Neural cell (in vitro differentiated cells): ENCODE results near the gene CEP85L.

Experiments
- CTCF ChIP-seq: fragments of 450-650 bp; IDR thresholded peaks from 2 replicates; pipeline ENCODE4 v1.5.1; 2014; ENCODE audit warnings: antibody characterized with exemption, mild to moderate bottlenecking, moderate library complexity; ENCODE audit not compliant: poor library complexity, severe bottlenecking
- EP300 ChIP-seq: fragments of 450-650 bp; conservative IDR thresholded peaks from 2 replicates; pipeline ENCODE4 v1.6.1; 2014; ENCODE audit warnings: antibody characterized with exemption, mild to moderate bottlenecking, moderate library complexity; ENCODE audit not compliant: poor library complexity, severe bottlenecking
- EZH2 ChIP-seq: fragments of 200-600, 300-800 bp; shearing (Covaris generic), sonication (generic); IDR thresholded peaks from 2 replicates; pipeline ENCODE4 v1.6.1; 2014; ENCODE audit warnings: antibody characterized with exemption, low read length, borderline replicate concordance, mild to moderate bottlenecking; ENCODE audit not compliant: insufficient read depth, poor library complexity, severe bottlenecking
- RAD21 ChIP-seq: fragments of 450-650 bp; conservative IDR thresholded peaks from 2 replicates; pipeline ENCODE4 v1.6.1; 2014; ENCODE audit warnings: antibody characterized with exemption, mild to moderate bottlenecking, moderate library complexity
- REST ChIP-seq: IDR thresholded peaks from 2 replicates; pipeline ENCODE4 v1.6.1; 2012; ENCODE audit warnings: borderline replicate concordance
- SMC3 ChIP-seq: fragments of 450-650 bp; conservative IDR thresholded peaks from 2 replicates; pipeline ENCODE4 v1.6.1; 2014; ENCODE audit warnings: antibody characterized with exemption, mild to moderate bottlenecking, moderate library complexity; ENCODE audit not compliant: poor library complexity
- TAF1 ChIP-seq: IDR thresholded peaks from 2 replicates; pipeline ENCODE4 v1.6.1; 2012; ENCODE audit warnings: low read depth

- TF ChIP-seq CTCF (peak; percentile 90), EZH2 (no peak), RAD21 (peak; percentile 93), SMC3 (peak; percentile 92), EP300 (no peak), REST (no peak), TAF1 (no peak)
Observed at GRCh38 chr6:118580585-118581419, 70.6 kb downstream of the CEP85L start.
